B cell (primary cell): Measurements from ENCODE around the gene MRPL52. TPM values are rescaled to one million over a fixed set of nuclear protein-coding genes. Genes with fewer than 3 reads are reported as not detected.

ENCODE experiments used
- ATAC-seq: fragments of 200-7000 bp; cut with Tn5 transposase; one replicate; pipeline ENCODE4 v1.10.0; 2021; ENCODE audit warnings: low read depth, mild to moderate bottlenecking, moderate number of reproducible peaks, moderate library complexity
- CTCF ChIA-PET: fragments of 350-600 bp; sonication (Branson Sonifier 250); formaldehyde crosslinking; loops from one replicate; lab custom pipeline; 2021; ENCODE audit warnings: antibody characterized with exemption, inconsistent platforms; lab: Charles Lee
- POLR2A ChIA-PET: fragments of 350-600 bp; sonication (Branson Sonifier 250); formaldehyde crosslinking; loops from one replicate; lab custom pipeline; 2021; ENCODE audit warnings: antibody characterized with exemption; lab: Charles Lee
- DNase-seq: peaks from one replicate; pipeline ENCODE4 v3.0.0; 2013
- H2AFZ ChIP-seq: 2 replicates; pipeline ENCODE4 v1.6.1; 2012; ENCODE audit warnings: mild to moderate bottlenecking, low read depth, low read length; ENCODE audit not compliant: insufficient read depth, poor library complexity, severe bottlenecking
- H3K27ac ChIP-seq, 2 donors: 1 replicate in 1 of 2; 2 replicates in 1 of 2; pipeline ENCODE4 v1.5.1; 2012 to 2013; ENCODE audit warnings: low read length in 2 of 2, mild to moderate bottlenecking in 2 of 2, moderate library complexity in 1 of 2
- H3K27me3 ChIP-seq, 4 experiments: fragments of 200-600 bp in 1 of 4; sonication (generic) in 1 of 4; replicated peaks in 1 of 4; 1 replicate in 2 of 4; 2 replicates in 2 of 4; pipeline versions ENCODE4 v1.6.1 to v1.7.0; 2013 to 2016; ENCODE audit warnings: low read length in 3 of 4, mild to moderate bottlenecking in 2 of 4, mixed read lengths in 1 of 4, moderate library complexity in 1 of 4; ENCODE audit not compliant: insufficient read depth in 4 of 4, control insufficient read depth in 3 of 4; ENCODE audit errors: control extremely low read depth in 1 of 4
- H3K36me3 ChIP-seq, 2 experiments: replicated peaks in 1 of 2; 1 replicate in 1 of 2; 2 replicates in 1 of 2; pipeline versions ENCODE4 v1.6.1 to v1.7.1; 2013; ENCODE audit warnings: low read length in 1 of 2; ENCODE audit not compliant: insufficient read depth in 2 of 2, control insufficient read depth in 1 of 2; ENCODE audit errors: control extremely low read depth in 1 of 2, extremely low read depth in 1 of 2
- H3K4me1 ChIP-seq, 2 donors: fragments of 200-600 bp in 1 of 2; sonication (generic) in 1 of 2; 1 replicate in 1 of 2; 2 replicates in 1 of 2; pipeline versions ENCODE4 v1.5.1 to v1.6.1; 2013 to 2017; ENCODE audit warnings: low read length in 2 of 2; ENCODE audit not compliant: control insufficient read depth in 2 of 2, insufficient read depth in 2 of 2
- H3K4me2 ChIP-seq: replicated peaks from 2 replicates; pipeline ENCODE3; 2012; ENCODE audit warnings: mild to moderate bottlenecking, low read depth, low read length; ENCODE audit not compliant: poor library complexity, severe bottlenecking
- H3K4me3 ChIP-seq, 5 experiments: fragments of 200-600 bp in 1 of 5; sonication (generic) in 1 of 5; 1 replicate in 3 of 5; 2 replicates in 2 of 5; pipeline versions ENCODE4 v1.5.1 to v1.7.0; 2011 to 2016; ENCODE audit warnings: low read length in 4 of 5, mild to moderate bottlenecking in 4 of 5, low read depth in 2 of 5, control low read depth in 1 of 5, moderate library complexity in 1 of 5; ENCODE audit not compliant: insufficient read depth in 1 of 5; ENCODE audit errors: control extremely low read depth in 1 of 5, extremely low read depth in 1 of 5
- H3K79me2 ChIP-seq: fragments of 200-600 bp; sonication (generic); one replicate; pipeline ENCODE4 v1.6.0; 2016; ENCODE audit warnings: low read length; ENCODE audit not compliant: control insufficient read depth, insufficient read depth
- H3K9ac ChIP-seq: fragments of 200-600 bp; sonication (generic); 2 replicates; pipeline ENCODE4 v1.6.1; 2017; ENCODE audit warnings: mild to moderate bottlenecking, low read length, moderate library complexity
- H3K9me3 ChIP-seq, 3 donors: one replicate each; pipeline versions ENCODE4 v1.6.1 to v1.7.1; 2013; ENCODE audit warnings: low read length in 2 of 3; ENCODE audit not compliant: control insufficient read depth in 2 of 3, insufficient read depth in 1 of 3; ENCODE audit errors: control extremely low read depth in 1 of 3
- H4K20me1 ChIP-seq: 2 replicates; pipeline ENCODE4 v1.6.0; 2012; ENCODE audit warnings: mild to moderate bottlenecking, low read length; ENCODE audit not compliant: insufficient read depth, control insufficient read depth, poor library complexity, severe bottlenecking
- H3K27ac Mint-ChIP-seq: one replicate; pipeline ENCODE4 v1.8.0; 2021; ENCODE audit warnings: mixed read lengths
- H3K27me3 Mint-ChIP-seq: one replicate; pipeline ENCODE4 v1.8.0; 2021; ENCODE audit warnings: mixed read lengths
- H3K4me1 Mint-ChIP-seq: one replicate; pipeline ENCODE4 v1.8.0; 2021; ENCODE audit warnings: mixed read lengths
- H3K4me3 Mint-ChIP-seq: one replicate; pipeline ENCODE4 v1.8.0; 2021; ENCODE audit warnings: mixed read lengths
- H3K9me3 Mint-ChIP-seq: one replicate; pipeline ENCODE4 v1.8.0; 2022; ENCODE audit warnings: mixed read lengths; ENCODE audit not compliant: insufficient read depth
- EZH2 ChIP-seq: IDR thresholded peaks from 2 replicates; pipeline ENCODE4 v1.6.1; 2012; ENCODE audit warnings: borderline replicate concordance, low read depth, mild to moderate bottlenecking, moderate library complexity, low read length; ENCODE audit not compliant: insufficient read depth, poor library complexity, severe bottlenecking
- WGBS: methylation state at CpG from one replicate; pipeline ENCODE4 v1.1.5; 2013; ENCODE audit warnings: missing lambda C conversion rate; ENCODE audit not compliant: insufficient coverage; 5-methylcytosine and 5-hydroxymethylcytosine counted together
- intact Hi-C: fragments of 100-400 bp; cut with micrococcal nuclease; formaldehyde crosslinking; loops from one replicate; pipeline ENCODE4 v1.10.0; 2022
- polyA plus RNA-seq: library from polyadenylated mRNA; depleted of rRNA; stranded (reverse); fragments of >200 nt; gene quantifications from 2 replicates; pipeline ENCODE4 v1.2.3, GENCODE V29; 2012
- total RNA-seq, 2 donors: library from RNA; stranded (reverse); fragments of 120-200 nt in 1 of 2; gene quantifications; 1 replicate in 1 of 2; 2 replicates in 1 of 2; pipeline versions ENCODE4 v1.2.3 to v1.2.4, GENCODE V29; 2013 to 2022
- TF ChIP-seq, protein P1 (sequence below): fragments of 200-600 bp; IDR thresholded peaks from one replicate; pipeline ENCODE4 v1.8.0; 2022; ENCODE audit warnings: antibody characterized with exemption, mild to moderate bottlenecking

Gene MRPL52
- total and polyA plus RNA-seq, 2 donors (not counting 1 experiment from before 2014, with no cell fraction given) = 37.4 to 91.6 TPM

DNA sequence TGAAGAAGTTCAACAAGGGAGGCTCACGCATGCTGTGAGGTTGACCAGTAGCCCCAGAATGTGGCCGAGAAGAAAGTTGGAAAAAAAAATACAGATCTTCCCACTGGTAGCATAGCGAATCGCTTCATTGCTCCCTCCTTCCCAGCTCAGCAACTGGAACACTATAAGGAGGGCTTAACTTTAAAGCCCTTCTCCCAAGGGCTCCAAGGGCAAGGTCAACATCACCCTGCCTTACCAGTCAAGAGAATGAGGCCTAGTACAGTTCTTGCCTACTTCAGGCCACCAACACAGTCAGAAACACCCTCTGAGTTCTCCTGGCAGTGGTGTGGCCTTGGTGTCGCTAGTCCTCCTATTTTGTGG, 48.8 kb upstream of the MRPL52 start:
- Histone ChIP-seq H3K36me3 (peaks cover 0 to 11% of the 10 kb centered on the region in 2 experiments), H3K9me3 (no peaks in the 10 kb centered on the region), H3K79me2 (no peaks in the 10 kb centered on the region), H3K27ac (no peak overlapping the region), H3K4me1 (no peaks in the 10 kb centered on the region), H2AFZ (no peak overlapping the region), H3K9ac (no peak overlapping the region), H3K4me2 (no peak overlapping the region), H3K4me3 (no peak overlapping the region), H4K20me1 (no peaks in the 10 kb centered on the region), H3K27me3 (no peaks in the 10 kb centered on the region)
- ChIA-PET CTCF (interaction anchor here (0.6 to 4.2 kb wide), 5 partner anchors 42 to 167 kb away, joined by 3 to 22 read pairs (median 3); no protein-coding TSS in a partner anchor), POLR2A (no interaction called here)
- WGBS = 90% methylated on average over 4 of the region's 5 CpGs
- ATAC-seq = no peak
- TF ChIP-seq, protein P1, sequence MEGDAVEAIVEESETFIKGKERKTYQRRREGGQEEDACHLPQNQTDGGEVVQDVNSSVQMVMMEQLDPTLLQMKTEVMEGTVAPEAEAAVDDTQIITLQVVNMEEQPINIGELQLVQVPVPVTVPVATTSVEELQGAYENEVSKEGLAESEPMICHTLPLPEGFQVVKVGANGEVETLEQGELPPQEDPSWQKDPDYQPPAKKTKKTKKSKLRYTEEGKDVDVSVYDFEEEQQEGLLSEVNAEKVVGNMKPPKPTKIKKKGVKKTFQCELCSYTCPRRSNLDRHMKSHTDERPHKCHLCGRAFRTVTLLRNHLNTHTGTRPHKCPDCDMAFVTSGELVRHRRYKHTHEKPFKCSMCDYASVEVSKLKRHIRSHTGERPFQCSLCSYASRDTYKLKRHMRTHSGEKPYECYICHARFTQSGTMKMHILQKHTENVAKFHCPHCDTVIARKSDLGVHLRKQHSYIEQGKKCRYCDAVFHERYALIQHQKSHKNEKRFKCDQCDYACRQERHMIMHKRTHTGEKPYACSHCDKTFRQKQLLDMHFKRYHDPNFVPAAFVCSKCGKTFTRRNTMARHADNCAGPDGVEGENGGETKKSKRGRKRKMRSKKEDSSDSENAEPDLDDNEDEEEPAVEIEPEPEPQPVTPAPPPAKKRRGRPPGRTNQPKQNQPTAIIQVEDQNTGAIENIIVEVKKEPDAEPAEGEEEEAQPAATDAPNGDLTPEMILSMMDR = no peak
- no peak for TF ChIP-seq EZH2
- Mint-ChIP-seq H3K27me3 (no peaks in the 10 kb centered on the region), H3K4me1 (peaks cover 5% of the 10 kb centered on the region), H3K27ac (peak overlapping the region; percentile 71), H3K9me3 (no peaks in the 10 kb centered on the region), H3K4me3 (no peak overlapping the region)
- intact Hi-C loops = no loop called here
- no peak for DNase-seq

DNA sequence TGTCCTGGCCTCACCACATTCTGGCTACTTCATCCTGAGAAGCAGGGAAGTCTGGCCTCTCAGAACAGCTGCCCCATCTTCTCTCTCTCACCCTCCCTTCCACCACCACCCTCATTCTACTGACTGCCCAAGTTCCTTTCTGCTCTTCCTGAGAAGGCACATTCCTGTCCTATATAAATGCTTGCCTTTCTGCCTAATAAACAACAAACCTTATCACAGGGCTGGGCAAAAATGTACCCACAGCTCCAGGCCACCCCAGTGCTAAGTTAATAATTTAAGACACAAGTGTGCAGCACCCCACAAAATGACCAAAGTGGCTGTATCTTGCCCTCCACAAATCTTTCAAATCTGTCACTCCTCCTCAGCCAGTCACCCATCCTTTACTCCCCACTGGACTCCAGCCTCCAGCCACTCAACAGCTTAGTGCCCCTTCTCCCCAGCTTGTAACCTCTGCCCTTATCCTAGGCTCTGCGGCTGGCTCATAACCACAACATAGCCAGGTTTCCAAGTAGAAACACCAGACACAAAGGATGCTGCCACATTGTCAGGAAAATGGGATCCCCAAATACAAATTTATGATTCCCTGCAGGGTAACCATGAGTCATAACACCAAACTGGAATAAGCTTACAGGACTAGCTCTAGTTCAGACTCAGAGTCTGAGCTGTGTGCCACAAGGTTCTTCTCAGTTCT, 48.2 kb upstream of the MRPL52 start:
- no peaks in the 10 kb centered on the region for H3K79me2 ChIP-seq
- H3K27me3 Mint-ChIP-seq = no peaks in the 10 kb centered on the region
- CTCF ChIA-PET = interaction anchor here (0.7 to 4.2 kb wide), 3 partner anchors 60 to 168 kb away, joined by 3 to 22 read pairs (median 3); no protein-coding TSS in a partner anchor

More for the DNA sequence above, 48.2 kb upstream of the MRPL52 start:
- Histone ChIP-seq H3K9me3 (no peaks in the 10 kb centered on the region), H2AFZ (no peak overlapping the region), H3K4me1 (peaks cover 0 to 5% of the 10 kb centered on the region in 2 donors), H3K4me3 (no peak overlapping the region), H3K27me3 (no peaks in the 10 kb centered on the region), H4K20me1 (no peaks in the 10 kb centered on the region), H3K4me2 (no peak overlapping the region), H3K9ac (no peak overlapping the region), H3K36me3 (peaks cover 0 to 11% of the 10 kb centered on the region in 2 experiments), H3K27ac (no peak overlapping the region)
- ATAC-seq = no peak
- Mint-ChIP-seq H3K27ac (peak overlapping the region; percentile 71), H3K4me3 (no peak overlapping the region), H3K4me1 (peaks cover 6% of the 10 kb centered on the region), H3K9me3 (no peaks in the 10 kb centered on the region)
- DNase-seq = no peak
- 0% methylated on average over 1 of the region's 1 CpG for WGBS
- intact Hi-C loops = no loop called here
- POLR2A ChIA-PET = no interaction called here
- TF ChIP-seq, protein P1 = no peak
- no peak for TF ChIP-seq EZH2
